DOHH2 (cell line): ENCODE data around the gene RNLS.

Source experiments
- EZH2phosphoT487 ChIP-seq: fragments of 200-600 bp; sonication (generic); IDR thresholded peaks from 2 replicates; pipeline ENCODE4 v1.6.1; 2017; ENCODE audit warnings: borderline replicate concordance, mild to moderate bottlenecking, antibody characterized with exemption, low read length, moderate library complexity, mixed read lengths
- TF ChIP-seq, protein P1 (sequence below): fragments of 200-600 bp; sonication (generic); IDR thresholded peaks from one replicate; pipeline ENCODE4 v1.5.1; 2014; ENCODE audit warnings: antibody characterized with exemption, mild to moderate bottlenecking, low read depth, low read length; ENCODE audit not compliant: poor library complexity, severe bottlenecking

DNA sequence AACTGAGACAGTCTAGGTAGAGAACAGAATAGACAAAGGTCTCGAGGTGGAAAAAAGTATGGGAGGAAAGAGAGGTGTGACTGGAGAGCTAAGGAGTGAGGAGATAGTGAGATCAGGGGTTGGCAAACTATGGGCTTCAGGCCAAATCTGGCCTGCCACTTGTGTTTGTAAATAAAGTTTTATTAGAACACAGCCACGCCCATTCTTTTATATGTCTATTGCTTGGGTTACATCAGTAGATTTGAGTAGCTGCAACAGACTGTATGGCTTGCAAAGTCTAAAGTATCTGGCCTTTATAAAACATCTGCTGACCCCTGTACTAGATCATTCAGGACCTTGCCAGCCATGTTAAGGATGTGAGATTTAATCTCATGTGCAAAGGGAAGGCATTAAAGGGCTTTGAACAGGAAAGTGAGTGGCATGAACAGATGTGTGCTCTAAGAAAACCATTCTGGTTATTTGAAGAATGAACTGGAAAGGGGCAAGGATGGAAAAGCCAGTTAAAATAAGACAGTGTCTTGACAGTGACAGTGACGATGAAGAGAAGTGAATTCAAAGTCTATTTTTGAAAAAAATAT is 240.3 kb downstream of the RNLS start:
- TF ChIP-seq, protein P1, sequence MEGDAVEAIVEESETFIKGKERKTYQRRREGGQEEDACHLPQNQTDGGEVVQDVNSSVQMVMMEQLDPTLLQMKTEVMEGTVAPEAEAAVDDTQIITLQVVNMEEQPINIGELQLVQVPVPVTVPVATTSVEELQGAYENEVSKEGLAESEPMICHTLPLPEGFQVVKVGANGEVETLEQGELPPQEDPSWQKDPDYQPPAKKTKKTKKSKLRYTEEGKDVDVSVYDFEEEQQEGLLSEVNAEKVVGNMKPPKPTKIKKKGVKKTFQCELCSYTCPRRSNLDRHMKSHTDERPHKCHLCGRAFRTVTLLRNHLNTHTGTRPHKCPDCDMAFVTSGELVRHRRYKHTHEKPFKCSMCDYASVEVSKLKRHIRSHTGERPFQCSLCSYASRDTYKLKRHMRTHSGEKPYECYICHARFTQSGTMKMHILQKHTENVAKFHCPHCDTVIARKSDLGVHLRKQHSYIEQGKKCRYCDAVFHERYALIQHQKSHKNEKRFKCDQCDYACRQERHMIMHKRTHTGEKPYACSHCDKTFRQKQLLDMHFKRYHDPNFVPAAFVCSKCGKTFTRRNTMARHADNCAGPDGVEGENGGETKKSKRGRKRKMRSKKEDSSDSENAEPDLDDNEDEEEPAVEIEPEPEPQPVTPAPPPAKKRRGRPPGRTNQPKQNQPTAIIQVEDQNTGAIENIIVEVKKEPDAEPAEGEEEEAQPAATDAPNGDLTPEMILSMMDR: no peak
- TF ChIP-seq EZH2phosphoT487: no peak
